ENCODE results near the gene CIART. TPM values are rescaled to one million over a fixed set of nuclear protein-coding genes. Genes with fewer than 3 reads are reported as not detected.

The CIART gene
- total and polyA plus RNA-seq, 5 donors: 5.5 to 20.4 (median 11.6) TPM

DNA sequence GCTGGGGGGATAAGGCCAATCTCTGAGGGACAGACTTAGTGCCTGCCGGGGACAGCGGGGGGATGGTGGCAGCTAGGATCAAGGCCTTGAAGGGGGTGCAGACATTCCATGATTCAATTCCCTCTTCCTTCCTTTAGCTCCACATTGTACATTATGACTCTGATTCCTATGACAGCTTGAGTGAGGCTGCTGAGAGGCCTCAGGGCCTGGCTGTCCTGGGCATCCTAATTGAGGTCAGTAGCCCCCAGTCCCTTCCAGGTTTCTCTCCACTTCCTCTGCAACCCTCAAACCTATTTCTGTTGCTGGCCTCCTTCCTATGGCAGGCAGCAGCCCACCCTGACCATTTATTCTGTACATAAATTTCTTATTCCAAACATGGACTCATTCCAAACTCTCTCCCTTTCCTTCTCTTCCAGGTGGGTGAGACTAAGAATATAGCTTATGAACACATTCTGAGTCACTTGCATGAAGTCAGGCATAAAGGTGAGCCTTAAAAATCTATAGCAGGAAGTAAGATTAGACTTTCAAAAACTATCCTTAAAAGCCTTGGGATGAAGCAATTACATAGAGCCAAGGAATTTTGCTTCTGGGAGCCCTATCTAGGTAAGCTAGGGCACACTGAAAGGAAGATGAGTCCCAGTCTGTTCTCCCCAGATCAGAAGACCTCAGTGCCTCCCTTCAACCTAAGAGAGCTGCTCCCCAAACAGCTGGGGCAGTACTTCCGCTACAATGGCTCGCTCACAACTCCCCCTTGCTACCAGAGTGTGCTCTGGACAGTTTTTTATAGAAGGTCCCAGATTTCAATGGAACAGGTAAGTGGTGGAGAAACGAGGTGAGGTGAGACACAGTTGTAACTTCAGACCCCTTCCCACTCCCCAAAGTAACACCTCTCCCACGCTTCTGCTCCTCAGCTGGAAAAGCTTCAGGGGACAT is 19.7 kb upstream of the CIART start:
- no peaks in the 10 kb centered on the region for H3K27me3 ChIP-seq (ENCODE audit: control insufficient read depth, insufficient read depth)
- H3K9me3 ChIP-seq (ENCODE audit: control insufficient read depth, low read length): no peaks in the 10 kb centered on the region
- ATAC-seq: no peak
- intact Hi-C loops (cut with DNase I): no loop called here
- no peak overlapping the region for H3K27ac ChIP-seq (ENCODE audit: low read length)
- H3K4me3 ChIP-seq (ENCODE audit: low read length): no peak overlapping the region
- 78% methylated on average over 6 of the region's 6 CpGs for WGBS
- no peak for DNase-seq
- H3K4me1 ChIP-seq (ENCODE audit: control insufficient read depth, insufficient read depth, low read length): no peaks in the 10 kb centered on the region

DNA sequence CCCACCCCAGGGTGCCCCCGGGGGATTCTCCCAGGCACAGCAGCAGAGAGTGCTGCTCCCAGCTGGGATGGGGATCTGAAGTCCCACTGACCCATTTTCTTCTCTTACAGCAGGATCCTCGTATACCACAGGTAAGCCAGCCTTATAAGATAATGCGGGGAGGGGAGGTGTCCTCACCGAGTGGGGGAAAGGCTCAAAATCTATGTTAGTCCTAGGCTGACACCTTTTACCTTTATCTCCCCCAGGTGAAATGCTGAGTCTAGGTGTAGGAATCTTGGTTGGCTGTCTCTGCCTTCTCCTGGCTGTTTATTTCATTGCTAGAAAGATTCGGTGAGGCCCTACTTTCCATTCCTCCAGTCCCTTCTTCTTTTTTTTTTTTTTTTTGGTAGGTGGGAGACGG is 18.8 kb upstream of the CIART start:
- ATAC-seq: no peak
- intact Hi-C loops (cut with DNase I): no loop called here
- no peaks in the 10 kb centered on the region for H3K27me3 ChIP-seq (ENCODE audit: control insufficient read depth, insufficient read depth)
- no peak for DNase-seq
- H3K9me3 ChIP-seq (ENCODE audit: control insufficient read depth, low read length): no peaks in the 10 kb centered on the region
- H3K4me3 ChIP-seq (ENCODE audit: low read length): no peak overlapping the region
- no peak overlapping the region for H3K27ac ChIP-seq (ENCODE audit: low read length)
- 81% methylated on average over 6 of the region's 6 CpGs for WGBS
- H3K4me1 ChIP-seq (ENCODE audit: control insufficient read depth, insufficient read depth, low read length): no peaks in the 10 kb centered on the region

- DNase-seq (no peak), ATAC-seq (no peak)
- no peaks in the 10 kb centered on the region for H3K9me3 ChIP-seq (ENCODE audit: control insufficient read depth, low read length)
- peak overlapping the region; percentile 70 for H3K27ac ChIP-seq (ENCODE audit: low read length)
- no peaks in the 10 kb centered on the region for H3K4me1 ChIP-seq (ENCODE audit: control insufficient read depth, insufficient read depth, low read length)
- H3K4me3 ChIP-seq (ENCODE audit: low read length): peak overlapping the region; percentile 75
- WGBS: 22% methylated on average over 6 of the region's 6 CpGs
- intact Hi-C loops (cut with DNase I): no loop called here
- no peaks in the 10 kb centered on the region for H3K27me3 ChIP-seq (ENCODE audit: control insufficient read depth, insufficient read depth)
These were observed 14.5 kb upstream of the CIART start for GRCh38 chr1:150267896-150268295.

GRCh38 chr1:150268340-150268704 is 14.0 kb upstream of the CIART start:
- Histone ChIP-seq H3K27ac (ENCODE audit: low read length) (peak overlapping the region; percentile 70), H3K27me3 (ENCODE audit: control insufficient read depth, insufficient read depth) (no peaks in the 10 kb centered on the region), H3K4me1 (ENCODE audit: control insufficient read depth, insufficient read depth, low read length) (no peaks in the 10 kb centered on the region), H3K9me3 (ENCODE audit: control insufficient read depth, low read length) (no peaks in the 10 kb centered on the region), H3K4me3 (ENCODE audit: low read length) (peak overlapping the region; percentile 75)
- intact Hi-C loops (cut with DNase I): no loop called here
- WGBS: under 1% methylated on average over 21 of the region's 21 CpGs
- ATAC-seq: peak; percentile 23 to 50
- DNase-seq: peak in 1 of 3 donors; percentile 66

DNA sequence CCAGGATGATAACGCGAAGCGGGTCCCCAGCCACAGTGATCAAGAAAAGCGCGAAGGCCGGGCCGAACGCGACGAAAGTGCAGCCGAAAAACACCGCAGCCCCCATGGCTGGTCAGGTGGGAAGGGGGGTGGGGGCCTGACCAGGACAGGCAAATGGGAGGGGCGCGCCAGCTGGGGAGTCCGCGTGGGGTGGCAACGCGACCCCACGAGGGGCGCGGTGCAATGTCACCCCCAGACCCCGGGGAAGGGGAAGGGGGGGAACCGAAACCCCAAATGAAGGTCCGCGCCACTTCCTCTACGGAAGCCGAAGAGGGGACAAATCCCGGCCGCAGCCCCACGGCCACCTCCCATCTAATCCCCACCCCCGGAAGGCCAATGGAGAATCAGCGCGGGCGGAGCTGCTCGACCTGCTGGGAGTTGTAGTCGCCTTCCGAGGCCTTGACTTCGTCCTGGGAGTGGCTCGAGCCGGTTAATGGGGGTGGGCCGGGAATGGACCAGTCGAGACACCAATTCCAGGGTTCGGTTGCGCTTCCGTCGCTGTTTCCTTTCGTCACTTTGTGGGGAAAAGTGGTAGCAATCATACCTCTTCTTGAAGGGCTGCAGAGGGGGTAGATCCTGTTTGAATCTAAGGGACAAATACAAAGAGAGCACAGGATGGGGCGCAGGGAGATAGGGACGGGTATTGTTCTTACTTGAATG is 13.5 kb upstream of the CIART start, which contains the start of gene APH1A:
Gene APH1A, minus strand, starts transcription at position 312 of the 699 bp plus-strand sequence. Its CDS starts 206 bp downstream, at position 106.
- peak; percentile 98 to 99 for ATAC-seq
- H3K4me3 ChIP-seq (ENCODE audit: low read length): peak within 1 kb of the TSS; percentile 75
- no peaks in the 10 kb centered on the region for H3K27me3 ChIP-seq (ENCODE audit: control insufficient read depth, insufficient read depth)
- DNase-seq: peak; percentile 97 to 99 (median 98)
- peak within 1 kb of the TSS; percentile 71 for H3K27ac ChIP-seq (ENCODE audit: low read length)
- WGBS: under 1% methylated on average over 49 of the region's 49 CpGs
- intact Hi-C loops (cut with DNase I): no loop called here
- H3K4me1 ChIP-seq (ENCODE audit: control insufficient read depth, insufficient read depth, low read length): no peaks in the 10 kb centered on the region
- H3K9me3 ChIP-seq (ENCODE audit: control insufficient read depth, low read length): no peaks in the 10 kb centered on the region

DNA sequence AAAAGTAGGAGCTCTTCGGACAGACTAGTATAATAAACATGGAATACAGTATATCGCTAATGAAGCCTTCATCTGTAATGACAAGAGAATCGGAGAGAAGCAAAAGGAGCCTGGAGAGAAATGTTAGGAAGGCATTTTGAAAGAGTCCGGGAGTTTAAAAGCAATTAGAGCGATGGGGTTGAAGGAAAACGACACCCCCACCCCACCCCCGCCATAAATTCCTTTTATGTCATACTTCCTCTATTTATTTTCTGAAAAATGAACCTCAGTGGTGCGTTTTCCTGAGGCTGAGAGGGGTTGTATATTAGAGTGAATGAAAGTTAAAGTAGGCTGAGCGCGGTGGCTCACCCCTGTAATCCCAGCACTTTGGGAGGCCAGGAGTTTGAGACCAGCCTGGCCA is 12.9 kb upstream of the CIART start:
- no peaks in the 10 kb centered on the region for H3K27me3 ChIP-seq (ENCODE audit: control insufficient read depth, insufficient read depth)
- ATAC-seq: no peak
- peak overlapping the region; percentile 71 for H3K27ac ChIP-seq (ENCODE audit: low read length)
- intact Hi-C loops (cut with DNase I): no loop called here
- no peaks in the 10 kb centered on the region for H3K9me3 ChIP-seq (ENCODE audit: control insufficient read depth, low read length)
- no peaks in the 10 kb centered on the region for H3K4me1 ChIP-seq (ENCODE audit: control insufficient read depth, insufficient read depth, low read length)
- peak overlapping the region; percentile 75 for H3K4me3 ChIP-seq (ENCODE audit: low read length)
- DNase-seq: no peak
- WGBS: 27% methylated on average over 10 of the region's 10 CpGs

- WGBS: 94% methylated on average over 7 of the region's 7 CpGs
- Histone ChIP-seq H3K4me3 (ENCODE audit: low read length) (no peak overlapping the region), H3K27me3 (ENCODE audit: control insufficient read depth, insufficient read depth) (no peaks in the 10 kb centered on the region), H3K9me3 (ENCODE audit: control insufficient read depth, low read length) (no peaks in the 10 kb centered on the region), H3K4me1 (ENCODE audit: control insufficient read depth, insufficient read depth, low read length) (no peaks in the 10 kb centered on the region), H3K27ac (ENCODE audit: low read length) (no peak overlapping the region)
- DNase-seq: no peak
- intact Hi-C loops (cut with DNase I): no loop called here
- no peak for ATAC-seq
These were observed 10.9 kb upstream of the CIART start for GRCh38 chr1:150271291-150271959.

- WGBS: 48% methylated on average over 1 of the region's 1 CpG
- no peak for ATAC-seq
- Histone ChIP-seq H3K27ac (ENCODE audit: low read length) (peak overlapping the region; percentile 8), H3K9me3 (ENCODE audit: control insufficient read depth, low read length) (no peaks in the 10 kb centered on the region), H3K27me3 (ENCODE audit: control insufficient read depth, insufficient read depth) (no peaks in the 10 kb centered on the region), H3K4me1 (ENCODE audit: control insufficient read depth, insufficient read depth, low read length) (no peaks in the 10 kb centered on the region), H3K4me3 (ENCODE audit: low read length) (no peak overlapping the region)
- intact Hi-C loops (cut with DNase I): no loop called here
- no peak for DNase-seq
These were observed 9.0 kb upstream of the CIART start for GRCh38 chr1:150273311-150273710.

- Histone ChIP-seq H3K27ac (ENCODE audit: low read length) (peak overlapping the region; percentile 54), H3K27me3 (ENCODE audit: control insufficient read depth, insufficient read depth) (no peaks in the 10 kb centered on the region), H3K4me3 (ENCODE audit: low read length) (no peak overlapping the region), H3K4me1 (ENCODE audit: control insufficient read depth, insufficient read depth, low read length) (peaks cover 4% of the 10 kb centered on the region), H3K9me3 (ENCODE audit: control insufficient read depth, low read length) (no peaks in the 10 kb centered on the region)
- intact Hi-C loops (cut with DNase I): loop anchor here in 1 of 4 donors (2.0 kb wide), 1 partner anchor 23 kb away; the partner anchor contains the start of gene CA14
- DNase-seq (no peak), ATAC-seq (no peak)
- WGBS: 79% methylated on average over 6 of the region's 6 CpGs
These were observed 2.1 kb upstream of the CIART start for GRCh38 chr1:150280138-150280707.

DNA sequence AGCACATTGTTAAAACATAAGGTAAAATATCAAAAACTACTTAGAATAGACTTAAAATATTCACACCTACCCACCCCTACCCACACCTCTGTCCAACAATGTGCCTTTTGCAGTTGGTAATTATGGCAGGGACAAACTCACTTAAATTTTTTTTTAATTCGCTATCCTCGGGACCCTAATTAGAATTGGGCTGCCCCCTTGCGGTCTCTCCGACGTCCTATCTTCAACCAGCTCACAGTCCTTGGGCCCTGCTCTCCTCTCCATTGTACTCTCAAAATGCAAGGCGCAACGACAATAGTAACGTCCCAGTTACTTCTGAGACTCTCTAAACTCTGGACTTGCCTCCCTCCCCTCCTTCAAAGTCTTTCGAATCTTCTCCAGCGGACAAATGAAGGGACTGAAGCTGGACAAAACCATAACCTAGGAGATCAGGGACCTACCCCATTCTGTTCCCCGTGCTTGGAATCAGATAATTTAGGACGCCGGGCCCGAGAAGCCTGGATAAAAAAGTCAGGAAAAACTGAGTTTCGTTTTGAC is 1.1 kb upstream of the CIART start:
- WGBS: 2% methylated on average over 15 of the region's 15 CpGs
- Histone ChIP-seq H3K9me3 (ENCODE audit: control insufficient read depth, low read length) (no peaks in the 10 kb centered on the region), H3K4me1 (ENCODE audit: control insufficient read depth, insufficient read depth, low read length) (peaks cover 4% of the 10 kb centered on the region), H3K27me3 (ENCODE audit: control insufficient read depth, insufficient read depth) (no peaks in the 10 kb centered on the region), H3K4me3 (ENCODE audit: low read length) (peak overlapping the region; percentile 65), H3K27ac (ENCODE audit: low read length) (peak overlapping the region; percentile 97)
- ATAC-seq (peak; percentile 74 to 77), DNase-seq (peak; percentile 76 to 92 (median 85))
- intact Hi-C loops (cut with DNase I): loop anchor here in 2 of 4 donors (1.0 to 2.0 kb wide), 2 partner anchors 24 to 25 kb away; partner anchors contain the start of gene CA14 (in 1 of the 2)

All from right cardiac atrium (tissue), 5 donors.